HEK293 (cell line): Measurements from ENCODE around the gene FAM32A.

ENCODE experiments used
- AEBP2 ChIP-seq: fragments of 450-650 bp; formaldehyde crosslinking; IDR thresholded peaks from 2 replicates; pipeline ENCODE4 v1.5.1; 2016; ENCODE audit warnings: missing biosample characterization, missing genetic modification characterization, borderline replicate concordance
- ATF2 ChIP-seq: fragments of 450-650 bp; formaldehyde crosslinking; IDR thresholded peaks from 2 replicates; pipeline ENCODE4 v1.5.1; 2016; ENCODE audit warnings: missing biosample characterization, missing genetic modification characterization, low read depth
- HIC1 ChIP-seq: fragments of 450-650 bp; formaldehyde crosslinking; IDR thresholded peaks from 2 replicates; pipeline ENCODE4 v1.5.1; 2016; ENCODE audit warnings: missing biosample characterization, missing genetic modification characterization
- INSM2 ChIP-seq: fragments of 450-650 bp; formaldehyde crosslinking; IDR thresholded peaks from 2 replicates; pipeline ENCODE4 v1.5.1; 2016; ENCODE audit warnings: missing biosample characterization, missing genetic modification characterization
- KLF17 ChIP-seq: fragments of 450-650 bp; formaldehyde crosslinking; IDR thresholded peaks from 2 replicates; pipeline ENCODE4 v1.5.1; 2016; ENCODE audit warnings: missing biosample characterization, missing genetic modification characterization
- PRDM1 ChIP-seq: fragments of 450-650 bp; formaldehyde crosslinking; IDR thresholded peaks from 2 replicates; pipeline ENCODE4; 2016; ENCODE audit warnings: missing biosample characterization, missing genetic modification characterization
- PRDM6 ChIP-seq: fragments of 450-650 bp; formaldehyde crosslinking; IDR thresholded peaks from 2 replicates; pipeline ENCODE4 v1.5.1; 2017; ENCODE audit warnings: missing biosample characterization, missing genetic modification characterization
- RBAK ChIP-seq: fragments of 450-650 bp; formaldehyde crosslinking; IDR thresholded peaks from 2 replicates; pipeline ENCODE4 v1.5.1; 2016; ENCODE audit warnings: missing biosample characterization, missing genetic modification characterization
- SP7 ChIP-seq: fragments of 450-650 bp; formaldehyde crosslinking; IDR thresholded peaks from 2 replicates; pipeline ENCODE4 v1.5.1; 2016; ENCODE audit warnings: missing biosample characterization, missing genetic modification characterization
- ZBTB44 ChIP-seq: fragments of 450-650 bp; IDR thresholded peaks from 2 replicates; pipeline ENCODE4 v1.5.1; 2018; ENCODE audit warnings: missing biosample characterization, mild to moderate bottlenecking, missing genetic modification characterization
- ZBTB7A ChIP-seq: fragments of 450-650 bp; formaldehyde crosslinking; IDR thresholded peaks from 2 replicates; pipeline ENCODE4 v1.5.1; 2016; ENCODE audit warnings: low read depth, missing biosample characterization, missing genetic modification characterization
- ZNF16 ChIP-seq: fragments of 450-650 bp; formaldehyde crosslinking; IDR thresholded peaks from 2 replicates; pipeline ENCODE4 v1.5.1; 2016; ENCODE audit warnings: low read depth, missing biosample characterization, missing genetic modification characterization
- ZNF223 ChIP-seq: fragments of 450-650 bp; formaldehyde crosslinking; IDR thresholded peaks from 2 replicates; pipeline ENCODE4 v1.5.1; 2016; ENCODE audit warnings: missing biosample characterization, missing genetic modification characterization
- ZNF280C ChIP-seq: fragments of 450-650 bp; formaldehyde crosslinking; IDR thresholded peaks from 2 replicates; pipeline ENCODE4 v1.5.1; 2016; ENCODE audit warnings: missing biosample characterization, missing genetic modification characterization
- ZNF311 ChIP-seq: fragments of 450-650 bp; formaldehyde crosslinking; IDR thresholded peaks from 2 replicates; pipeline ENCODE4 v1.5.1; 2017; ENCODE audit warnings: missing biosample characterization, missing genetic modification characterization, borderline replicate concordance
- ZNF335 ChIP-seq: fragments of 450-650 bp; formaldehyde crosslinking; conservative IDR thresholded peaks from 2 replicates; pipeline ENCODE4 v1.5.1; 2016; ENCODE audit warnings: missing biosample characterization, missing genetic modification characterization
- ZNF350 ChIP-seq: fragments of 450-650 bp; formaldehyde crosslinking; IDR thresholded peaks from 2 replicates; pipeline ENCODE4 v1.5.0; 2017; ENCODE audit warnings: missing biosample characterization, mild to moderate bottlenecking, missing genetic modification characterization
- ZNF518A ChIP-seq: fragments of 450-650 bp; formaldehyde crosslinking; conservative IDR thresholded peaks from 2 replicates; pipeline ENCODE4 v1.5.1; 2016; ENCODE audit warnings: low read depth, missing biosample characterization, missing genetic modification characterization
- ZNF664 ChIP-seq: fragments of 450-650 bp; formaldehyde crosslinking; IDR thresholded peaks from 2 replicates; pipeline ENCODE4 v1.5.1; 2016; ENCODE audit warnings: missing biosample characterization, missing genetic modification characterization
- ZNF843 ChIP-seq: fragments of 450-650 bp; formaldehyde crosslinking; IDR thresholded peaks from 2 replicates; pipeline ENCODE4 v1.5.1; 2016; ENCODE audit warnings: missing biosample characterization, missing genetic modification characterization

Gene FAM32A

GRCh38 chr19:16161840-16162239 lies 23.4 kb upstream of the FAM32A start (continued):
- no peak for TF ChIP-seq ZBTB44 (tag by site-specific recombination)
- 0 out of 2 replicates have a peak, but pooled peaks have one; percentile 48 for TF ChIP-seq INSM2
- TF ChIP-seq ZNF280C (tag by site-specific recombination), result no peak
- TF ChIP-seq ZNF664 (tag by site-specific recombination), result no peak
- no peak for TF ChIP-seq ZNF311 (tag by site-specific recombination)
- TF ChIP-seq ZNF350 (tag by site-specific recombination), result no peak
- TF ChIP-seq SP7 (tag by site-specific recombination), result peak; percentile 39; the same call in 1 of the 2 replicates
- 0 out of 2 replicates have a peak, but pooled peaks have one; percentile 12 for TF ChIP-seq HIC1 (tag by site-specific recombination)
- no peak for TF ChIP-seq AEBP2 (tag by site-specific recombination)
- TF ChIP-seq ATF2, result no peak
- no peak for TF ChIP-seq ZNF223
- TF ChIP-seq PRDM6 (tag by site-specific recombination), result no peak
- peak; percentile 66; the same call in 1 of the 2 replicates for TF ChIP-seq KLF17 (tag by site-specific recombination)
- TF ChIP-seq ZBTB7A (tag by site-specific recombination), result no peak
- TF ChIP-seq PRDM1, result no peak
- no peak for TF ChIP-seq ZNF518A (tag by site-specific recombination)
- no peak for TF ChIP-seq ZNF843 (tag by site-specific recombination)
- TF ChIP-seq ZNF335 (tag by site-specific recombination), result no peak
- TF ChIP-seq RBAK (tag by site-specific recombination), result no peak
- no peak for TF ChIP-seq ZNF16 (tag by site-specific recombination)
